CD4-positive, alpha-beta T cell (primary cell): ENCODE measurements around the gene PRKN. TPM values are rescaled to one million over a fixed set of nuclear protein-coding genes. Genes with fewer than 3 reads are reported as not detected.

ENCODE experiments used
- ATAC-seq: fragments of 200-7000 bp; cut with Tn5 transposase; one replicate; pipeline ENCODE4 v1.10.0; 2022; ENCODE audit warnings: mild to moderate bottlenecking; ENCODE audit not compliant: poor library complexity
- CTCF ChIA-PET: fragments of 350-600 bp; sonication (Branson Sonifier 250); formaldehyde crosslinking; loops from one replicate; lab custom pipeline; 2021; ENCODE audit warnings: antibody characterized with exemption, inconsistent platforms; lab: Charles Lee
- POLR2A ChIA-PET: fragments of 350-600 bp; sonication (Branson Sonifier 250); formaldehyde crosslinking; loops from one replicate; lab custom pipeline; 2021; ENCODE audit warnings: antibody characterized with exemption, inconsistent platforms; lab: Charles Lee
- DNase-seq, 14 experiments: peaks; one replicate each; pipeline ENCODE4 v3.0.0-alpha.2; 2013 to 2020; ENCODE audit warnings: mixed read lengths in 2 of 14
- H3K27ac ChIP-seq, 2 donors: one replicate each; pipeline versions ENCODE4 v1.5.1 to v1.7.0; 2013; ENCODE audit warnings: low read length in 2 of 2, low read depth in 1 of 2, mild to moderate bottlenecking in 1 of 2
- H3K27me3 ChIP-seq, 2 experiments: 1 replicate in 1 of 2; 2 replicates in 1 of 2; pipeline versions ENCODE4 v1.6.1 to v1.7.0; 2013; ENCODE audit warnings: low read length in 2 of 2, control low read depth in 1 of 2, mild to moderate bottlenecking in 1 of 2, moderate library complexity in 1 of 2; ENCODE audit not compliant: insufficient read depth in 2 of 2, control insufficient read depth in 1 of 2
- H3K36me3 ChIP-seq: one replicate; pipeline ENCODE4 v1.6.1; 2013; ENCODE audit warnings: low read length, control low read depth; ENCODE audit not compliant: insufficient read depth
- H3K4me1 ChIP-seq: one replicate; pipeline ENCODE4 v1.6.1; 2013; ENCODE audit warnings: low read length, control low read depth; ENCODE audit not compliant: insufficient read depth
- H3K4me3 ChIP-seq: one replicate; pipeline ENCODE4 v1.5.1; 2013; ENCODE audit warnings: mild to moderate bottlenecking, low read length, moderate library complexity
- H3K9me3 ChIP-seq, 2 experiments: 1 replicate in 1 of 2; 2 replicates in 1 of 2; pipeline versions ENCODE4 v1.6.1 to v1.7.0; 2013; ENCODE audit warnings: low read length in 2 of 2, mild to moderate bottlenecking in 2 of 2, control low read depth in 1 of 2, moderate library complexity in 1 of 2; ENCODE audit not compliant: control insufficient read depth in 1 of 2, insufficient read depth in 1 of 2
- H3K27ac Mint-ChIP-seq: one replicate; pipeline ENCODE4 v1.8.0; 2020; ENCODE audit warnings: mixed read lengths
- H3K27me3 Mint-ChIP-seq: one replicate; pipeline ENCODE4 v1.8.0; 2021; ENCODE audit warnings: mixed read lengths
- H3K36me3 Mint-ChIP-seq: one replicate; pipeline ENCODE4 v1.8.0; 2021; ENCODE audit warnings: low read depth, mixed read lengths
- H3K4me1 Mint-ChIP-seq: one replicate; pipeline ENCODE4 v1.8.0; 2021; ENCODE audit warnings: low read depth, mixed read lengths
- H3K4me3 Mint-ChIP-seq: one replicate; pipeline ENCODE4 v1.8.0; 2020; ENCODE audit warnings: mild to moderate bottlenecking, mixed read lengths
- H3K9me3 Mint-ChIP-seq: one replicate; pipeline ENCODE4 v1.8.0; 2020; ENCODE audit warnings: mixed read lengths
- intact Hi-C, 2 experiments: fragments of 100-400 bp; cut with DNase I in 1 of 2; cut with micrococcal nuclease in 1 of 2; formaldehyde crosslinking; loops; one replicate each; pipeline versions ENCODE4 v1.15.1 to v1.9.0; 2023 to 2025; cut with DNase I, micrococcal nuclease
- total RNA-seq, 174 experiments: library from RNA in 2 of 174; stranded (reverse) in 2 of 174; gene quantifications; one replicate each; pipeline ENCODE4 v1.2.3 and lab custom pipeline; 2021 to 2026
- TF ChIP-seq, protein P1 (sequence below): fragments of 200-600 bp; IDR thresholded peaks from one replicate; pipeline ENCODE4 v1.8.0; 2022; ENCODE audit warnings: antibody characterized with exemption, mild to moderate bottlenecking

Gene PRKN
- total RNA-seq, 2 experiments from 2014 or later, result 5.2 to 5.4 TPM

DNA sequence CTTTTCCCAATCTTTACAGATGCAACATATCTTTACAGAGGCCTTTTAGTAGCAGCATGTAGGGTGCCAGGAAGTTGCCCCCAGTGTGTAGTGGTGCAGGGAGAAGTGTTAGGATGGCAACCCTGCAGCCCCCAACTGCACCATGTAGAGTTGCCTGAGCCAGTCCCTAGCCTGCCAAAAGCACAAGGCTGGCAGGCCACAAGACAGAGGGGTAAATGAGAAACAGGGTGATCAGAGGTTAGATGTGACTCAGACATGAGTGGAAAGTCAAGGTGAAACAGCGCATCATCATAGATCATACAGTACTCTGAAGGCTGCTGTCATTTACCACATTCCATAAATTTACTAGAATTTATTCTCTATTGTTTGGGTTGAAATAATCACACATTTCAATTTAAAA is 467.5 kb downstream of the PRKN start:
- Histone ChIP-seq H3K36me3 (no peaks in the 10 kb centered on the region), H3K9me3 (peaks cover 0 to 17% of the 10 kb centered on the region in 2 experiments), H3K4me1 (no peaks in the 10 kb centered on the region), H3K4me3 (no peak overlapping the region), H3K27ac (no peak overlapping the region), H3K27me3 (no peaks in the 10 kb centered on the region)
- Mint-ChIP-seq H3K36me3 (peaks cover 27% of the 10 kb centered on the region), H3K9me3 (peaks cover 6% of the 10 kb centered on the region), H3K4me1 (no peaks in the 10 kb centered on the region), H3K4me3 (no peak overlapping the region), H3K27me3 (no peaks in the 10 kb centered on the region), H3K27ac (no peak overlapping the region)
- TF ChIP-seq, protein P1, sequence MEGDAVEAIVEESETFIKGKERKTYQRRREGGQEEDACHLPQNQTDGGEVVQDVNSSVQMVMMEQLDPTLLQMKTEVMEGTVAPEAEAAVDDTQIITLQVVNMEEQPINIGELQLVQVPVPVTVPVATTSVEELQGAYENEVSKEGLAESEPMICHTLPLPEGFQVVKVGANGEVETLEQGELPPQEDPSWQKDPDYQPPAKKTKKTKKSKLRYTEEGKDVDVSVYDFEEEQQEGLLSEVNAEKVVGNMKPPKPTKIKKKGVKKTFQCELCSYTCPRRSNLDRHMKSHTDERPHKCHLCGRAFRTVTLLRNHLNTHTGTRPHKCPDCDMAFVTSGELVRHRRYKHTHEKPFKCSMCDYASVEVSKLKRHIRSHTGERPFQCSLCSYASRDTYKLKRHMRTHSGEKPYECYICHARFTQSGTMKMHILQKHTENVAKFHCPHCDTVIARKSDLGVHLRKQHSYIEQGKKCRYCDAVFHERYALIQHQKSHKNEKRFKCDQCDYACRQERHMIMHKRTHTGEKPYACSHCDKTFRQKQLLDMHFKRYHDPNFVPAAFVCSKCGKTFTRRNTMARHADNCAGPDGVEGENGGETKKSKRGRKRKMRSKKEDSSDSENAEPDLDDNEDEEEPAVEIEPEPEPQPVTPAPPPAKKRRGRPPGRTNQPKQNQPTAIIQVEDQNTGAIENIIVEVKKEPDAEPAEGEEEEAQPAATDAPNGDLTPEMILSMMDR, result no peak
- ATAC-seq (no peak), DNase-seq (no peak)
- intact Hi-C loops, result no loop called here
- ChIA-PET CTCF (no interaction called here), POLR2A (no interaction called here)

DNA sequence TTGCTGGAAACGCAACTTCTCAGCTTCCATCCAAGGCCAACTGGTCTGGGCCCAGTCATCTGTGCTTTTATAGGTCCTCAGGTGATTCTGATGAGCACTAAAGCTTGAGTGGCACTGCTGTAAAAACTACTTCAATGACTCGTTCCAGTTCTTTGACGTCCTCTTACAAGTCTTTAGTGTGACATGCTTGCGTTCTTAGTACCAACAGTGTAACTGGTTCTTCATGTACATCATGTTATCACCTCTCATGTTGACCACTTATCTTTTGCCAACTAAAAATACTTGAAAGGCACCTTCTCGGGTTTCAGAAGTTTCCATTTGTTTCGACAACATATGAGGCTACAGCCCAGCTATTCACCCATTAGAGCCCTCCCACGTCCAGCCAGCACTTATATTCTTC is 468.9 kb downstream of the PRKN start:
- DNase-seq (no peak), ATAC-seq (no peak)
- CTCF ChIA-PET, result no interaction called here
- H3K4me1 ChIP-seq, result no peaks in the 10 kb centered on the region
- POLR2A ChIA-PET, result no interaction called here
- Mint-ChIP-seq H3K27ac (no peak overlapping the region), H3K9me3 (no peaks in the 10 kb centered on the region), H3K27me3 (no peaks in the 10 kb centered on the region), H3K4me3 (no peak overlapping the region), H3K36me3 (peaks cover 19% of the 10 kb centered on the region), H3K4me1 (no peaks in the 10 kb centered on the region)
- TF ChIP-seq, protein P1, result no peak
- H3K4me3 ChIP-seq, result no peak overlapping the region
- no peaks in the 10 kb centered on the region for H3K27me3 ChIP-seq
- H3K9me3 ChIP-seq, result peaks cover 0 to 14% of the 10 kb centered on the region in 2 experiments
- H3K27ac ChIP-seq, result no peak overlapping the region
- H3K36me3 ChIP-seq, result no peaks in the 10 kb centered on the region
- intact Hi-C loops, result no loop called here

DNA sequence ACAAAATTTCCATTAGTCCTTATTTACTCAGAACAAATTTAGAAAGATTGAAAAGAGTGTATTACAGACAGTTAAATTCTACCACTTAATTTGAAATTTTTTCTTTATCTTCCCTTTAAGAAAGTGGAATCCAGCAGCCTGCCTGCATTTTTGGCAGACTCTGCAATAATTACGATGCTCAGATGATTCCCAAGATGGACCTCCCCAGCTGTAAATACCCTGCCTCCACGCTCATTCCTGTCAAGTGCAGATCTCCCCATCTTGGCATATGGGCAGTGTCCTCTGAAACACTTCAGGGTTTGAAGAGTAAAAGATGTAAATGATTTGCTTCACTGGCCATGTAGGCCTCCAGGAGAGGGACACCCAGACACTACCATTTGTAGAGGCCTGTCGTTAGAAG is 471.2 kb downstream of the PRKN start:
- peaks cover 11% of the 10 kb centered on the region for H3K36me3 Mint-ChIP-seq
- Histone ChIP-seq H3K4me1 (no peaks in the 10 kb centered on the region), H3K4me3 (no peak overlapping the region), H3K36me3 (no peaks in the 10 kb centered on the region), H3K27ac (no peak overlapping the region), H3K9me3 (peaks cover 0 to 7% of the 10 kb centered on the region in 2 experiments), H3K27me3 (no peaks in the 10 kb centered on the region)
- ATAC-seq, result no peak
- ChIA-PET CTCF (no interaction called here), POLR2A (no interaction called here)
- H3K9me3 Mint-ChIP-seq, result no peaks in the 10 kb centered on the region
- intact Hi-C loops, result no loop called here
- no peak overlapping the region for H3K27ac Mint-ChIP-seq
- H3K27me3 Mint-ChIP-seq, result no peaks in the 10 kb centered on the region
- H3K4me3 Mint-ChIP-seq, result no peak overlapping the region
- TF ChIP-seq, protein P1, result no peak
- DNase-seq, result no peak
- no peaks in the 10 kb centered on the region for H3K4me1 Mint-ChIP-seq
